ENCODE data around the gene EDC4.
A peak's percentile ranks its signal among the peaks of the same experiment; 100 is the strongest.

Gene EDC4

GRCh38 chr16:67856927-67857546 lies 15.8 kb upstream of the EDC4 start:
- Mint-ChIP-seq H3K36me3 (ENCODE audit: low read depth) (peaks cover 29% of the 10 kb centered on the region), H3K27ac (peak overlapping the region in 1 of 3 experiments; percentile 92), H3K9me3 (no peaks in the 10 kb centered on the region), H3K4me1 (peaks cover 27% of the 10 kb centered on the region), H3K4me3 (no peak overlapping the region), H3K27me3 (ENCODE audit: low read depth) (no peaks in the 10 kb centered on the region)
- TF ChIP-seq CTCF (IDR thresholded peaks at IDR 0.05; ENCODE audit: unreplicated experiment in 3 of 3), result no peak

GRCh38 chr16:67857547-67858233 lies 15.2 kb upstream of the EDC4 start:
- Mint-ChIP-seq H3K27ac (peak overlapping the region; percentile 20 to 92 (median 61)), H3K36me3 (ENCODE audit: low read depth) (peaks cover 29% of the 10 kb centered on the region), H3K4me1 (peaks cover 28% of the 10 kb centered on the region), H3K4me3 (no peak overlapping the region), H3K9me3 (no peaks in the 10 kb centered on the region), H3K27me3 (ENCODE audit: low read depth) (no peaks in the 10 kb centered on the region)
- no peak for TF ChIP-seq CTCF (IDR thresholded peaks at IDR 0.05; ENCODE audit: unreplicated experiment in 3 of 3)

- peaks cover 29% of the 10 kb centered on the region for H3K36me3 Mint-ChIP-seq (ENCODE audit: low read depth)
- peak overlapping the region in 1 of 3 experiments; percentile 92 for H3K27ac Mint-ChIP-seq
- H3K27me3 Mint-ChIP-seq (ENCODE audit: low read depth), result no peaks in the 10 kb centered on the region
- H3K4me3 Mint-ChIP-seq, result no peak overlapping the region
- H3K9me3 Mint-ChIP-seq, result no peaks in the 10 kb centered on the region
- H3K4me1 Mint-ChIP-seq, result peaks cover 34% of the 10 kb centered on the region
- no peak for TF ChIP-seq CTCF (IDR thresholded peaks at IDR 0.05; ENCODE audit: unreplicated experiment in 3 of 3)
Measured at GRCh38 chr16:67858500-67858899, 14.4 kb upstream of the EDC4 start.

- Mint-ChIP-seq H3K27me3 (ENCODE audit: low read depth) (no peaks in the 10 kb centered on the region), H3K4me3 (no peak overlapping the region), H3K27ac (no peak overlapping the region), H3K4me1 (peaks cover 35% of the 10 kb centered on the region), H3K36me3 (ENCODE audit: low read depth) (peaks cover 35% of the 10 kb centered on the region), H3K9me3 (no peaks in the 10 kb centered on the region)
- TF ChIP-seq CTCF (IDR thresholded peaks at IDR 0.05; ENCODE audit: unreplicated experiment in 3 of 3), result no peak
Measured at GRCh38 chr16:67860589-67861398, 12.1 kb upstream of the EDC4 start.

- Mint-ChIP-seq H3K27ac (no peak overlapping the region), H3K4me3 (no peak overlapping the region), H3K9me3 (no peaks in the 10 kb centered on the region), H3K4me1 (peaks cover 35% of the 10 kb centered on the region), H3K27me3 (ENCODE audit: low read depth) (no peaks in the 10 kb centered on the region), H3K36me3 (ENCODE audit: low read depth) (peaks cover 36% of the 10 kb centered on the region)
- no peak for TF ChIP-seq CTCF (IDR thresholded peaks at IDR 0.05; ENCODE audit: unreplicated experiment in 3 of 3)
Measured at GRCh38 chr16:67861877-67862276, 11.0 kb upstream of the EDC4 start.

Data from nephron (organoid).